Tibial artery (tissue), 4 donors: Measurements from ENCODE around the gene PTPRG.

ENCODE experiments used
- DNase-seq, 2 donors: peaks; one replicate each; pipeline ENCODE4 v3.0.0-alpha.2; 2019
- H3K27ac ChIP-seq, 2 donors: fragments of 200-600 bp; sonication (generic) in 1 of 2; 1 replicate in 1 of 2; 2 replicates in 1 of 2; pipeline ENCODE4 v1.5.1; 2018 to 2019; ENCODE audit warnings: mild to moderate bottlenecking in 1 of 2
- H3K27me3 ChIP-seq, 2 donors: fragments of 200-600 bp; sonication (generic) in 1 of 2; one replicate each; pipeline versions ENCODE4 v1.5.1 to v1.6.0; 2016 to 2019
- H3K36me3 ChIP-seq, 3 donors: fragments of 200-600 bp; sonication (generic) in 2 of 3; one replicate each; pipeline ENCODE4 v1.5.1; 2016 to 2019; ENCODE audit warnings: mild to moderate bottlenecking in 2 of 3
- H3K4me1 ChIP-seq, 4 donors: fragments of 200-600 bp; sonication (generic) in 2 of 4; 1 replicate in 3 of 4; 2 replicates in 1 of 4; pipeline ENCODE4 v1.5.1; 2016 to 2019
- H3K4me3 ChIP-seq, 2 donors: fragments of 200-600 bp; sonication (generic) in 1 of 2; 1 replicate in 1 of 2; 2 replicates in 1 of 2; pipeline ENCODE4 v1.5.1; 2018 to 2019; ENCODE audit warnings: mild to moderate bottlenecking in 2 of 2
- H3K9me3 ChIP-seq, 3 donors: fragments of 200-600 bp; sonication (generic) in 1 of 3; one replicate each; pipeline ENCODE4 v1.5.1; 2016 to 2019
- CTCF ChIP-seq, 2 experiments: fragments of 200-600 bp in 1 of 2; fragments of 450-650 bp in 1 of 2; IDR thresholded peaks; one replicate each; pipeline ENCODE4 v1.5.1; 2017 to 2019; ENCODE audit warnings: antibody characterized with exemption in 2 of 2, mild to moderate bottlenecking in 1 of 2, moderate library complexity in 1 of 2
- intact Hi-C: fragments of 100-400 bp; cut with DNase I; formaldehyde crosslinking; loops from one replicate; pipeline ENCODE4 v1.15.0; 2023; ENCODE audit warnings: low total_unique reads

Gene PTPRG

GRCh38 chr3:61846488-61846887 lies 285.1 kb downstream of the PTPRG start:
- peaks cover 0 to 95% (median 54%) of the 10 kb centered on the region in 4 donors for H3K4me1 ChIP-seq
- peak overlapping the region in 1 of 2 donors; percentile 72 for H3K27ac ChIP-seq
- H3K36me3 ChIP-seq = no peaks in the 10 kb centered on the region
- no peak overlapping the region for H3K4me3 ChIP-seq
- no peak for DNase-seq
- H3K9me3 ChIP-seq = no peaks in the 10 kb centered on the region
- intact Hi-C loops = loop anchor here (10.0 kb wide), 1 partner anchor 282 kb away; the partner anchor contains the start of gene PTPRG
- no peak for TF ChIP-seq CTCF (IDR thresholded peaks at IDR 0.05)
- H3K27me3 ChIP-seq = no peaks in the 10 kb centered on the region

DNA sequence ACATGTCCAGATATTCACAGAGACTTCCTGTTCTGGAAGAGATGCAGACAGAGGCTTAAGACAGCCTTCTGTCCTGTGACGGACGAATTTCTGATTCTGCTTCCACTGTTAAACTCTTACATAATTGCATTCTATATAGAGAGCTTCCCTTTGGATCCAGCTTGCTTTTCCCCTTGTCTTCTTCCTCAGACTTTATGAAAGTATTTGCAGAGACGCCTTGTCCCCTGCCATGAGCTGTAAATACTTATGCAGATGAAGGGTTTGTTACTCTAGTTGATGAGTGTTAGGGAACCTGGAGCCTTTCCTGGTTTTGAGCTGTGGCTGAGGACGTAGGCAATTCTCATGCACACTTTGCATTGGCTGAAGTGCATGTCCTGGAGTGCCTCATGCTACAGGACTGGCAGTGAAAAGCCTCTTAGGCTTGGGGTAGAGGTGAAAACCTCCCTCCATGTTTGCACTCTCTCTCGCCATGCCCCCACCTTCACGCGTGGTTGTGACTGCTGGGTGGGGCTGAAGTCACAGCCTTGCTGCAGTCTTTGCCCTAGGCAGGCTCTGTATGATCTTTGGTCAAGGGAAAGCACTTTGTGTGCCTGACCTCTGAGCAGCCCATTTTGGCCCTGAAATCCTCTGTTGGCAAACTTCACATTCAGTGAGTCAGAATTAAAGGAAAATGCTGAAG lies 286.6 kb downstream of the PTPRG start:
- Histone ChIP-seq H3K4me1 (peaks cover 0 to 86% (median 45%) of the 10 kb centered on the region in 4 donors), H3K27ac (peak overlapping the region; percentile 64 to 72), H3K36me3 (no peaks in the 10 kb centered on the region), H3K9me3 (no peaks in the 10 kb centered on the region), H3K27me3 (no peaks in the 10 kb centered on the region), H3K4me3 (peak overlapping the region in 1 of 2 donors; percentile 8)
- peak; percentile 67 to 86 for DNase-seq
- intact Hi-C loops = loop anchor here (10.0 kb wide), 1 partner anchor 283 kb away; the partner anchor contains the start of gene PTPRG
- no peak for TF ChIP-seq CTCF (IDR thresholded peaks at IDR 0.05)

DNA sequence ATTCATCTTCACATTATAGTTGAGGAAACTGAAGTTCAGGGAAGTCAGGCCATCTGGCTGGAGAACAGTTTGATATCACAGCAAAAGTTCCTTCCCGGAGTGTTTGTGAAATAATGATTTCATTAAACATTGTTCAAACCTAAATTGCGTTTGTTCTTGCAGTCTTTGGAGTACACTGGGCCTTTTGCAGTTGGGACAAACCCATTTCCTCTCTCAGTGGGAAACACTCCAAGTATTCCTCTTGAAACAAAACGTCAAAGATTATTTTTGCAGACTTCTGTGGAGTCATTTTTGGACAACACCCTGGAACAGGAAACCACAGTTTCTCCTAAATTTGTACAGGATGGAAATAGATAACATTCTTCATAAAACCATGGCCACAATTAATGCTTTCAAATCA lies 287.5 kb downstream of the PTPRG start:
- peak in 1 of 2 donors; percentile 41 for DNase-seq
- intact Hi-C loops = loop anchor here (10.0 kb wide), 1 partner anchor 284 kb away; the partner anchor contains the start of gene PTPRG
- no peaks in the 10 kb centered on the region for H3K36me3 ChIP-seq
- no peaks in the 10 kb centered on the region for H3K27me3 ChIP-seq
- H3K27ac ChIP-seq = peak overlapping the region; percentile 64 to 72
- H3K4me1 ChIP-seq = peaks cover 0 to 84% (median 49%) of the 10 kb centered on the region in 4 donors
- H3K9me3 ChIP-seq = no peaks in the 10 kb centered on the region
- TF ChIP-seq CTCF (IDR thresholded peaks at IDR 0.05) = no peak
- peak overlapping the region in 1 of 2 donors; percentile 8 for H3K4me3 ChIP-seq

- H3K9me3 ChIP-seq = no peaks in the 10 kb centered on the region
- peaks cover 0 to 86% (median 38%) of the 10 kb centered on the region in 4 donors for H3K4me1 ChIP-seq
- no peaks in the 10 kb centered on the region for H3K27me3 ChIP-seq
- DNase-seq = no peak
- H3K27ac ChIP-seq = peak overlapping the region; percentile 37
- H3K36me3 ChIP-seq = no peaks in the 10 kb centered on the region
- TF ChIP-seq CTCF (IDR thresholded peaks at IDR 0.05) = no peak
- intact Hi-C loops = no loop called here
- H3K4me3 ChIP-seq = no peak overlapping the region
These were observed 292.5 kb downstream of the PTPRG start for GRCh38 chr3:61853912-61854311.

- Histone ChIP-seq H3K27ac (peak overlapping the region in 1 of 2 donors; percentile 59), H3K27me3 (no peaks in the 10 kb centered on the region), H3K4me3 (no peak overlapping the region), H3K36me3 (no peaks in the 10 kb centered on the region), H3K4me1 (peaks cover 0 to 78% (median 27%) of the 10 kb centered on the region in 4 donors), H3K9me3 (no peaks in the 10 kb centered on the region)
- no peak for TF ChIP-seq CTCF (IDR thresholded peaks at IDR 0.05)
- no peak for DNase-seq
- intact Hi-C loops = loop anchor here (5.0 kb wide), 1 partner anchor 327 kb away; no protein-coding TSS in a partner anchor
These were observed 293.8 kb downstream of the PTPRG start for GRCh38 chr3:61855211-61855610.
